GM12891 (cell line): ENCODE measurements around the gene PRKAB1.

ENCODE experiments used
- DNase-seq: peaks from one replicate; pipeline ENCODE4 v3.0.0; 2011; ENCODE audit warnings: low spot score; ENCODE audit not compliant: insufficient read length
- FAIRE-seq: peaks from 2 replicates; lab custom pipeline; 2011; peaks lifted over from hg19 to GRCh38; lab: Jason Lieb, UNC
- PAX5 ChIP-seq: IDR thresholded peaks from 2 replicates; pipeline ENCODE4 v1.6.1; 2011; ENCODE audit warnings: low read length, moderate library complexity, mild to moderate bottlenecking; ENCODE audit not compliant: insufficient read depth, severe bottlenecking
- POLR2A ChIP-seq: IDR thresholded peaks from 2 replicates; pipeline ENCODE4 v1.6.1; 2011; ENCODE audit warnings: low read depth, low read length, control low read depth
- POLR2AphosphoS5 ChIP-seq: IDR thresholded peaks from 2 replicates; pipeline ENCODE4 v1.6.1; 2011; ENCODE audit warnings: low read depth, low read length, control low read depth
- POU2F2 ChIP-seq: IDR thresholded peaks from 2 replicates; pipeline ENCODE4 v1.6.1; 2011; ENCODE audit warnings: low read depth, mild to moderate bottlenecking, control low read depth, low read length, moderate library complexity
- SPI1 ChIP-seq: IDR thresholded peaks from 2 replicates; pipeline ENCODE4 v1.6.1; 2011; ENCODE audit warnings: low read depth, low read length, control low read depth
- TAF1 ChIP-seq: IDR thresholded peaks from 2 replicates; pipeline ENCODE4 v1.6.1; 2011; ENCODE audit warnings: low read depth, low read length, control low read depth

PRKAB1 gene

DNA sequence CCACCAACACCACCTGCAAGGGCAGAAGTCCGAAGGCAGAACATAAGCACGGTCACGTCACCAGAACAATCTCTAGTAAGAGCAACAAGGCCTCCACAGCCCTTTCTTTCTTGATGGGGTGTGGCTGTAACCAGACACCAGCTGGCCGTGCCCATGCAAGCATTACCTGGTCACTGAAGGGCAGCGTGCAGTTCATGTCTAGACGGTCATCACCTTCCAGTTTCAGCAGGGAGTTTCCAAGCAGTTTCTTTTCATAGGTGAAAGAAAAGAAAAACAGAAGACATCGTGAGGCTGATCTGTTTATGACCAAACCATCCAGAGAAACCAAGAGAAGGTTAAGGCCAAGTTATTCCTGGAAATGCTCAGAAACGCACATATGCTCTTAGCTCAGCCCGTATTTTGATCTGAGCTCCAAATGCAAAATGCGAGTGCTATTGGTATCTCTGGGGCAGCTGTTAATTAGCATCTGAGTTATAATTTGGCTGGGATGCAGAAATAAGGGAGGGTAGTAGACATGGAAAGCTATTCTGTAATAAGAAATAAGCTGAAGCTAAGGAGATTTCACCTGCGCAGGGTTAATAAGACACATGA is 42.5 kb downstream of the PRKAB1 start:
- no peak for FAIRE-seq
- DNase-seq: no peak
- TF ChIP-seq SPI1: no peak
- TF ChIP-seq POU2F2: no peak
- no peak for TF ChIP-seq POLR2A
- TF ChIP-seq PAX5: no peak
- no peak for TF ChIP-seq TAF1
- TF ChIP-seq POLR2AphosphoS5: no peak

DNA sequence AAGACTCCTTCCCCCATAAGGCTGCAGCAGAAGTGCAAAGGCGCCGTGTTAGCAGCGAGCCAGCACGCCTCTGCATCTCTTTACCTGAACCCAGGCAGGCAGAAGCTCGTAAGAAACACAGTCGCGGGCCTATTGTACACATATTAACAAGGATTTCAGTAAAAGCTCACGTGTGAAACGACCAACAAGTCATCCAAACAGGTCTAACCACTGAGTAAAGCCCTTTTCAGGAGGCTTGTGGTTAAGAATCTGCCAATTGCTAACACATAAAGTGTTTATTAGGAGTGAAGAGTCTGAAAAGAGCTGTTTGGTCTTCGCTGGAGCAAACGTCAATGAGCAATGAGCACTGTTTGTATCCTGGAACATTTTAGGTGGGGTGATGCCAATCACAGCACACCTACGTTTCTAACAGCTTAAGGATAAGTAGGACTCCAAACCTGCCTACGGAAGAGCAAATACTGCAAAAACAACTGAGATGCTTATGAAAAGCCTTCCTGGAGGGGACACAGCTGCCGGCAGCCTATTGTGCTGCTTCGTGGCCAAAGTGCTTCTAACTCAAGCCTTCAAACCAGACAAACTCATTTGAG is 43.1 kb downstream of the PRKAB1 start:
- TF ChIP-seq SPI1 (no peak), POLR2A (no peak), TAF1 (no peak), PAX5 (no peak), POLR2AphosphoS5 (no peak), POU2F2 (no peak)
- no peak for FAIRE-seq
- no peak for DNase-seq

DNA sequence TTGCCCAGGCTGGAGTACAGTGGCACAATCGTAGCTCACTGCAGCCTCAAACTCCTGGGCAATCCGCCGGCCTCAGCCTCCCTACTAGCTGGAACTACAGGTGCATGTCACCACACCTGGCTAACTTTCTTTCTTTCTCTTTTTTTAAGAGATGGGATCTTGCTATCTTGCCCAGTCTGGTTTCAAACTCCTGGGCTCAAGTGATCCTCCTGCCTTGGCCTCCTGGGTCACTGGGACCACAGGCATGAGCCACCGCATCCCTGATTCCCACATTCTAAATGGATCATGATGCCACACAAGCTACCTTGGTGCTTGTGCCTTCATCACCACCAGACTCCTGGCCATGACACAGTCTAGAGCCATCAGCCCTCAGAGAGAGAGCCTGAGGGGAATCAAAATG is 43.8 kb downstream of the PRKAB1 start:
- no peak for DNase-seq
- no peak for TF ChIP-seq TAF1
- no peak for TF ChIP-seq POLR2AphosphoS5
- no peak for TF ChIP-seq POLR2A
- no peak for TF ChIP-seq PAX5
- no peak for TF ChIP-seq POU2F2
- no peak for TF ChIP-seq SPI1
- FAIRE-seq: no peak

DNA sequence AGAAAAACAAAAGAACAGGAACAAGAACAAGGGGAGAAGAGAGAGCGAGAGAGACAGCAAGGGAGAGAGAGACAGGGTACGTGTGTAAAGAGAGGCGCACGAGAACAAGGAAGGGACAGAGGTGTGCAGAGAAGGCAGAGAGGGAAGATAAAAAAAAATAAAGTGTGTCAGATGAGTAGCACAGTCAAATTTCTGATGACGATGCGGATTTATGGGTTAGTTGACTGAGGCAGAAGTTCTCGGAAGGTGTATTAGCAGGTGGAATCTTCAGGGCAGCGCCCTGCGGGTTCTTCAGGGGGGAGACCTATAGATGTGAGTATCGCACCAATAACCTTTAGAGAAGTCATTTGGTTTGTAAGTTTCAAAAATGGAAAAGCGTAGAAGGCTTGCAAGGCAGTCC is 44.8 kb downstream of the PRKAB1 start:
- no peak for TF ChIP-seq SPI1
- no peak for TF ChIP-seq TAF1
- TF ChIP-seq POLR2AphosphoS5: no peak
- no peak for TF ChIP-seq POLR2A
- TF ChIP-seq POU2F2: no peak
- TF ChIP-seq PAX5: no peak
- no peak for DNase-seq
- FAIRE-seq: no peak

DNA sequence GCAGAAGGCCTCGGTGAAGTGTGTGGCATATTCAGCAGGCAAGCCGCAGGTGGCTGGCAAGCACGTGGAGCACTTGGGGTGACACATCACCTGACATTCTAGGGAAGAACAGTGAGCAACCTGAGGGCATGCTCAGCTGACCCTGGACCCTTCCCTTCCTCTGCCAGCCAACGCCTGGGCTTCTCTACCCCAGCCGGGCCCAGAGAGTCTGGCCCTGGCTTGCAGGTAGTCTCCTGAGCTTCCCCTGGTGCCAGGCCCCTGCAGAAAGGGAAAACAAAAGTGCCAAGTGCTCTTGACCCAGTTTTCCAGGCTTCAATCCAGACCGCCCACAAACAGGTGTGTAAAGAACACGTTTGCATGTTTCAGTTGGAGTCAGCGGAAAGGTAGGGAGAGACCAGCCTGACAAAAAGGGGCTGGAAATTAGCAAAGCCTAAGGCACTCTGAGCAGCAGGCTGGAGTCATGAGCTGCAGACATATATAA is 45.7 kb downstream of the PRKAB1 start:
- TF ChIP-seq POU2F2: no peak
- no peak for TF ChIP-seq SPI1
- TF ChIP-seq POLR2AphosphoS5: no peak
- TF ChIP-seq TAF1: no peak
- TF ChIP-seq POLR2A: no peak
- no peak for TF ChIP-seq PAX5
- no peak for DNase-seq
- no peak for FAIRE-seq

DNA sequence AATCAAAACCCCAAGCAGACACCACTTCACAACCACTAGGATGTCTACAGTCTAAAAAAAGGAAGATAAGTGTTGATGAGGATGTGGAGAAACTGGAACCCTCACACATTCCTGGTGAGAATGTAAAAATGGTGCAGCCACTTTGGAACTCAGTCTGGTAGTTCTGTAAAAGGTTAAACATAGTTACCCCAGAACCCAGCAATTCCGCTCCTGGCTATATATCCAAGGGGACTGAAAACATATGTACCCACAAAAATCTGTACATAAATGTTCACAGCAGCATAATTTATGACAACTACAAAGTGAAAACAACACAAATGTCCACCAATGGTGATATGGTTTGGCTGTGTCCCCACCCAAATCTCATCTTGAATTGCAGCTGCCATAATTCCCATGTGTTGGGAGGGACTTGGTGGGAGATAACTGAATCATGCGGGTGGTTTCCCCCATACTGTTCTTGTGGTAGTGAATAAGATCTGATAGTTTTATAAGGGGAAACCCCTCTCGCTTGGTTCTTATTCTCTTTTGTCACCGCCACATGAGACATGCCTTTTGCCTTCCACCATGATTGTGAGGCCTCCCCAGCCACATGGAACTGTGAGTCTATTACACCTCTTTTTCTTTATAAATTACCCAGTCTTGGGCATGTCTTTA is 46.8 kb downstream of the PRKAB1 start:
- TF ChIP-seq POLR2A (no peak), POLR2AphosphoS5 (no peak), TAF1 (no peak), POU2F2 (no peak)
- DNase-seq (no peak), FAIRE-seq (no peak)

DNA sequence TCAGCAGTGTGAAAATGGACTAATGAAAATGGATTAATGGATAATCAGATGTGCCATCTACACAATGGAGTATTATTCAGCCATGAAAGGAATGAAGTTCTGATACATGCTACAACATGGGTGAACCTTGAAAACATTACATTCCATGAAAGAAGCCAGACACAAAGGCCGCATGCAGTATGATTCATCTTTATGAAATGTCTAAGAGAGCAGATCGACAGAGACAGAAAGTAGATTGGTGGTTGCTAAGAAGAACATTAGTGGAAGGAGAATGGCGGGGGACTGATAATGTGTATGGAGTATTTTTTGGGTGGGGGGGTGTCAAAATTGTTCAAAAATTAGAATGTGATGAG is 47.3 kb downstream of the PRKAB1 start:
- TF ChIP-seq POU2F2 (no peak), TAF1 (no peak), PAX5 (no peak), POLR2AphosphoS5 (no peak), POLR2A (no peak), SPI1 (no peak)
- DNase-seq: no peak
- FAIRE-seq: no peak

DNA sequence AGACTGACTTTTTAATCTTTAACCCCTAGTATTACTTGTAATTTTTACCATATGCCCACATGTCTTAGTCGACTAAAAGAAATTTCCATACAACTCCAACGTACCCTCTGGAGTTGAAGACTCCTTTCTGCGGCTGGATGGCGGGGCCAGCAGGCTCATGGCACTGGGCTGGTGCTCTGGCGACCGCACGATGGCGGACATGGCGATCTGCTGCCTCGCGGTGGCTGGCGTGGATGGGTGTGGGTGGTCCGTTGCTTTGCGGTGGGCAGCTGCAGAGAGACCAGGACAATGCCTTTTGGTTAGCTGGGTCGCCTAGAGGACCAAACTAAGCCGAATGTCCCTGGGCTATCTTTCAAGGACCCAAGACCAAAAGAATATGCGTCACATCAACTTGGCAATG is 50.2 kb downstream of the PRKAB1 start:
- DNase-seq (no peak), FAIRE-seq (no peak)

DNA sequence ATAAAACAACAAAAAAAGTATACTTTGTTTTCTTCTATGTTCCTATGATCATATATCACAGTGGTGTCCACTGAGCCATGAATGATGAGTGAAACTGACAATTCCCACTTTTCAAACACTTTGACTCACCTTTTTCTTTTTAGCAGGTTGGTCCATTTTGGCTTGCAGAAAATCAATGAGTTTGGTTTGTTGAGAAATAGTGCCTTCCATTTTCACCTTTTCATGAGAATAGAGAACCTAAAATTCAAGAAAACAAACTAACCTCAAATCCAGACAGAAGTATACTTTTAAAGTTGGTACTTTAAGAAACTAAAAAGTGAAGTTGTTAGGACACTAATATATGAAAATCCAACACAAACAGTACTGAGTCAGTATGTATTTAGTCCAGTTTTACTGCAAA is 52.4 kb downstream of the PRKAB1 start:
- TF ChIP-seq POU2F2: no peak
- TF ChIP-seq TAF1: no peak
- no peak for TF ChIP-seq POLR2A
- TF ChIP-seq SPI1: no peak
- no peak for TF ChIP-seq POLR2AphosphoS5
- no peak for TF ChIP-seq PAX5
- no peak for FAIRE-seq
- no peak for DNase-seq

More for the DNA sequence above, 50.2 kb downstream of the PRKAB1 start:
- TF ChIP-seq PAX5: no peak
- TF ChIP-seq POU2F2: no peak
- no peak for TF ChIP-seq TAF1
- TF ChIP-seq POLR2A: no peak
- TF ChIP-seq SPI1: no peak
- no peak for TF ChIP-seq POLR2AphosphoS5

DNA sequence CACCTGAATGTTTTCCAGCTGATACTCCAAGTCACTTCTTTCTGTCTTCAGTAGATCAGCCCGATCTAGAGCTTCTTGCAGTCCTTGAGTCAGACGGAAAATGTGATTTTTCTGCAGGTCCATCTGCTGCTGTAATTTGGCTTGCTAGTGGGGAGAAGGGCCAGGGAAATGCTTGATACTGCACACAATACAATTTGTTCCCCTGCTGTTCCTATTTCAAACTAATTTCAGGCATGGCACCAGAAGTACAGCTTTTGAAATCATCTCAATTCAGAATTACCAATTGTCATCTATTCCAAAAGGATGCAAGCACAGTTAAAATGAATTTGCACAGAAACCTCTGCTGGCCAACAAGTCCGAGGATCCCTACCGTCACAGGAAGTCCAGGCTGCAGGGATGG is 53.4 kb downstream of the PRKAB1 start:
- FAIRE-seq: no peak
- no peak for DNase-seq
- TF ChIP-seq POLR2AphosphoS5 (no peak), PAX5 (no peak), TAF1 (no peak), POLR2A (no peak), POU2F2 (no peak), SPI1 (no peak)

DNA sequence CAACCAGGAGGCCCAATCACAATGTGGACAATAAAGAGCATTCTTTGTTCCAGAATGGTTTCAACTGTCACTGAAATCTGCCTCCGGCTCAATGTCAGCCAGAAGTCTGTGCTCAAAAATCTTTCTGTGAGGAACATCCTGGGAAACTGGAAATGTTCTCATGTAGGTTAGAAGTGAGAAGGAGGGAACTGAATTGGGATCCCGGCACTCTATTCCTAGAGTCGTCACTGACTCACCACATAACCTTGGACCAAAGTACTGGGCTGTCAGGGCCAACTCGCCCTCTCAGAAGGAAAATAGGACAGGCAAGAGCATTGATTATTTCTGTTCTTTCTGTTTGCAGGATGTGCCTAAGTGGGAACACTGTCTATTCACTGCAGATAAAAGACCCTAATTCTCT is 57.6 kb downstream of the PRKAB1 start:
- no peak for TF ChIP-seq TAF1
- TF ChIP-seq POLR2AphosphoS5: no peak
- no peak for TF ChIP-seq PAX5
- DNase-seq: no peak
- FAIRE-seq: no peak
